HT1080 (cell line): ENCODE data around the gene APBB2. TPM values are rescaled to one million over a fixed set of nuclear protein-coding genes. Genes with fewer than 3 reads are reported as not detected.

Experiments
- DNase-seq: peaks from one replicate; pipeline ENCODE4 v3.0.0-alpha.2; 2015; ENCODE audit warnings: low read depth
- polyA plus RNA-seq, 2 experiments: library from polyadenylated mRNA; depleted of rRNA; stranded (reverse); fragments of >200 nt; gene quantifications; 2 replicates each; pipeline ENCODE4 v1.2.3, GENCODE V29; 2015
- total RNA-seq: library from RNA; depleted of rRNA; stranded (reverse); fragments of >200 nt; shearing (Covaris generic); gene quantifications from 2 replicates; pipeline ENCODE4 v1.2.3, GENCODE V29; 2014; rRNA removed

Gene APBB2
- 50.4 and 53.2 TPM in 2 replicates for total RNA-seq
- polyA plus RNA-seq (2015; cell fraction: cytosol; rRNA removed) = 52.2 and 70.7 TPM in 2 replicates
- 113 and 137 TPM in 2 replicates for polyA plus RNA-seq (2015; cell fraction: nucleus; rRNA removed)

DNA sequence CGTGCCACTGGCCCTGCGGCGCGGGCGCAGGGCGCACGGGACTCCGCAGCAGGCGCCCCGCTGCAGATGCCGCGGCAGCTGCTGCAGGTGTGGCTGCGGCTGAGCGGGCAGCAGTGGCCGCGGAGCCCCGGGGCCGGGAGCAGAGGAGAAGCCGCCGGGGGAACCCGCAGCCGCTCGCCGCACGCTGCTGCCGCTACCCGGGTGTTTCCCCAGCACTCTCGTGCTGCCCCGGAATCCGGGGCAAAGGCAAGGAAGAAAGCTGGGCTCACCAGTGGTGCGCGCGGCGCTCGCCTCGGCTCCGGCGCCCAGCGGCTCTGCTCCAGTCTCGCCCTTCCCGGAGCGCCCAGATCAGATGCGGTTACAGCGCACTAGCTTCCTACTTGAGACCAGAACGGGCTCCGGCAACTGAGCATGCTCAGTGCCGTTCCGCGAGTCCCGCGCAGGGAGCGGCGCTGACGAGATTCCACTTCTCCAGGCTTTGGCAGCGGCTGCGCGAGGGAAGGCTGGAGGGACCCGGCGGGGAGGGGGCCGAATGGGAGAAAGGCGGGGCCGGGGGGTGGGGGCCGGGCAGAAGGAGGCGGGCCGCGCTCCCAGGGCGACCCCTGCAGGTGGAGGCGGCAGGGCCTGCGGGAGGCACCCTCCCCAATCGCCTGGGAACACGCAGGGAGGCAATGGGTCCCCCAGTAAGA, at the start of gene APBB2:
Gene APBB2 (minus strand): TSS at position 407 of the 689 bp plus-strand sequence. CDS start 181,288 bp downstream, outside the sequence.
- DNase-seq = peak; percentile 94

DNA sequence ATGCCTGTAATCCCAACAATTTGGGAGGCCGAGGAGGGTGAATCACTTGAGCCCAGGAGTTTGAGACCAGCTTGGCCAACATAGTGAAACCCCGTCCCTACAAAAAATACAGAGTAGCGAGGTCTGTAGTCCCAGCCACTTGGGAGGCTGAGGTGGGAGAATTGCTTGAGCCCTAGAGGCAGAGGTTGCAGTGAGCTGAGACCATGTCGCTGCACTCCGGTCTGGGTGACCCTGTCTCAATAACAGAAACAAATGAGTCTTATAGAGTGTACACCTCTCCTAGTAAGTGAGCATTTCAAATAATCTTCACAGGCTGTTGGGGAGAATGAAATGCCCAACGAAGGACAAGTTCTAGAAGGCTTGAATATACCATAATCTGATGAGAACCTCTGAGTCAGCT, 47.9 kb upstream of the APBB2 start:
- DNase-seq = no peak

DNA sequence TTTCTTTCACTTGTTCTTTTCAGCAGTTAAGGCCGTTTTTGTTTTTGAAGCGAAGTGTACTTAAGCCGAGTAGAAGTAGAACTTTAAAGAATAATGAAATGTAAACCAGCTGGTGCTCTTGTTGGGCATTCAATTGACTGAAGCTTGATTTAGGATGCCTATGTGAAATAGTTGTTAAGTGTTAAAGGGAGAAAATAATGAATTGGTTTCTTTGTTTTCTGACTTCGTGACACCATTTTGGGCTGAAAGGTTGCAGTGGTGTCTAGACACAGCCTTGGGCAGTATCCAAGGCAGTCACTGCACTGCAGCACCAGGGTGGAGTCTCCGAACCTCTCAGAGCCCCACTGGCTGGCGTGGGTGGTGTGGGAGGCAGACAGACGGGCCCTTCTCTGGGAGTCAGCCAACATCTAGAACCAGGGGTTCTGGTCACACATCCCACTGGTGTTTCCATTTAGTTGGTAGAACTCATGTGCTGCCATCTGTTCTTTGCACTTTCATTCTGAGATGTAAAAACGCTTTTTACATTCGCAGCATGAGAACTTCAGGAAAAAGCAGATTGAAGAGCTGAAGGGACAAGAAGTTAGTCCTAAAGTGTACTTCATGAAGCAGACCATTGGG, 45.9 kb upstream of the APBB2 start:
- DNase-seq = no peak

- peak; percentile 60 for DNase-seq
These were observed 44.4 kb upstream of the APBB2 start for GRCh38 chr4:41258783-41259182.

DNA sequence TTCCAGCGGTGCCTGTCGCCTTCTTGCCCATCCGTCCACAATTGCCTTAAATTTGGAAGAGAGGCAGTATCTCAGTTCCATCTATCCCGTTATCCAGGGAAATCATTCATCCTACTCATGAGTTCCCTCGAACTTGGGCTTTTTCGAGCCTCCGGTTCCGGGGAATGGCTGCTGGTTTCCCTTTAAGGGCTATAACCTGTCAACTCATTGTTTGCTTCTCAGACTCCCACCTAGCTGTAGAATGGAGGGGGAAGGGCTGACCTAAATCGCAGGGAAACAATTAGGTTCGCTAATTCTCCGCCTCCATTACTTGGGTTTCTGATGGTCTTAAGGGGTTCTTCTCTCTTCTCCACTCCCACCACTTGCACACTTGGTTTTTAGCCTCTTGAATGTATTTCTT, 43.6 kb upstream of the APBB2 start:
- DNase-seq = no peak

GRCh38 chr4:41257257-41257901, 43.0 kb upstream of the APBB2 start:
- no peak for DNase-seq

DNA sequence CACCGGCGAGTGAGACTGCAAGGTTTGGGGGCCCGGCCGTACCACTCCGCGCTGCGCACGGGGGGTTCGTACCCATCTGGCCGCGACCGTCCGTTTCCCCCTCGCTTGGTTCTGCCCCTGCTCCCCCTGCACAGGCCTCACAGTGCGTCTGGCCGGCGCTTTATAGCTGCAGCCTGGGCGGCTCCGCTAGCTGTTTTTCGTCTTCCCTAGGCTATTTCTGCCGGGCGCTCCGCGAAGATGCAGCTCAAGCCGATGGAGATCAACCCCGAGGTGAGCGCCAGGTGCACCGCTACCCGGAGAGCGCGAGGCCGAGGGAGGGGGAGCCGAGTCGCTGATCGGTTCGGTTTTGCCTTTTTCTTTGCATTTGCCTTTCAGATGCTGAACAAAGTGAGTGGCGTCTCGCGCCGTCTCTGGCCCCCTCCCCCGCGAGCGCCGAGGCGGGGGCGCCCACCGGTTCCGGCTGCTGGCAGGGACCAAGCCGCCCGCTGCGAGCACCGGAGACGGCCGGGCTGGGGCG, 42.5 kb upstream of the APBB2 start, which contains the start of gene UCHL1:
Gene UCHL1 (plus strand): TSS at position 189 of the 517 bp plus-strand sequence. CDS start 49 bp downstream, at position 238.
- DNase-seq = no peak

DNA sequence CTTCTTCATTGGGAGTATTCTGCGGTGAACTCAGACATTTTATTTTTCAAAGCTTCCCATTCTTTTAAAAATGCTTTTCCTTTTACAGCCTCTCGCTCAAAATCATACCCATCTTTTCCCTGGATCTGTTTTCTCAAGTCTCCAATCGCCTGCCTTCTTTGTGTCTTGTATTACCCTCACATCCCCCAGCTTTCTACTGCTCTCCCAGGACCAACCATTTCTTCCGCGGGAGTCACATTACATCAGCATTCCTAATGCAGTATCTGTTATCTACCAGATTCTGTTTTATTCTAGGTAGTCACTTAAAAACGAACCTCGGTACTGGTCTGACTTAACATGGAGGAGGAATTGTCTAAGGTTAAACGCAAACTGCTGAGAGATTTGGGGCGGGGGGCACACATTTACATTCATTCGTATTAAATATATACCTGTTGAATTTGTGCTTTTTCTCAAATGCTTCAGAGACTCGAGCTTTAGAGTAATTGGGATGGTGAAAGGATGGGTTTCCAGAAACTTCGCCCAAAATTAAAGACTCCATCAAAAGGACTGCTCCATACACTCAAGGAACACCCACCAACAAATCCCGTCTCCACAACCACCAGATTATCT, 41.9 kb upstream of the APBB2 start:
- DNase-seq = no peak

- DNase-seq = no peak
These were observed 31.6 kb upstream of the APBB2 start for GRCh38 chr4:41245983-41246382.

DNA sequence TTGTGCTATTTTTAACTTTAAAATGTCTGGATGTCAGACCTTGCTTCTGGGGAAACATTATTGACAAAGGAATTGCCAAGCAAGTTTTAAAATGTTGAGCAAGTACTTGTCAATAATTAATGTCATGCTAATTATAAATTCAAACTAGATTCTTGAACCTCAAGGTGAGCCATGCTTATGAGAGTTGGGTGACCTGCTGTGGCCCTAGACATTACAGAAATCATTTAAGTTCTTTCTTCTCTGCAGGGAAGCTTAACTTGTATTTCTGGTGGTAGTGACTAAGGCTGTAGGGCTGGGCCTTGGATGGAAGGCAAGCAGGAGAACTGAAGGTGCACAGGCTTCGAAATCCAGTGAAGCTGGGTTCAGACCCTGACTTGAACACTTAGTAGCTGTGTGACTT, 27.6 kb upstream of the APBB2 start:
- no peak for DNase-seq

DNA sequence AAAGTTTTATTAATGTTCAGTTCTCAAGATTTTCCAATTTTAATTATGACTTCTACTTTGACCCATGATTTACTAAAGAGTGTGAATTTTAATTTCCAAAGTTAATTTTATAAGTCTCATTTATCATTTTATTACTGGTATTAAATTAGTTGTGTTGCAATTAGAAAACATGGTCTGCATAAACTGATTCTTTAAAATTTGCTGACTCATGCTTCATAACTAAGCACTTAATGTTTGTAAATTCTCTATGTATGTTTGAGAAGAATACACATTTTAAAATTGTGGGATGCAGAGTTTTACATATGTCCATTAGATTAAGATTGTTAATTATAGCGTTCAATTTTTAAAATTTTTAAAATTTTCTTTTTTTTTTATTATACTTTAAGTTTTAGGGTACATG, 22.2 kb upstream of the APBB2 start:
- DNase-seq = no peak

- DNase-seq = no peak
These were observed 21.7 kb upstream of the APBB2 start for GRCh38 chr4:41236032-41236431.

DNA sequence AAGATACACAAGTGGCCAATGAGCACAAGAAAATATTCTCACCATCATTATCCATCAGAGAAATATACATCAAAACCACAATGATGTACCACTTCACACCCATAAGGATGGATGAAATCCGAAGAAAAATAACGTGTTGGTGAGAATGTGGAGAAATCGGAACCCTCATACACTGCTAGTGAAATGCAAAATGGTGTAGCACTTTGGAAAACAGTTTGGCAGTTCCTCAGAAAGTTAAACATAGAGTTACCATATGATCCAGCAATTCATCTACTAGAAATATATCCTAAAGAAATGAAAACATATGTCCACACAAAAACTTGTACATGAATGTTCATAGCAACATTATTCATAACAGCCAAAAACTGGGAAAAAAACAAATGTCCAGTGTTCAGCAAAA, 18.5 kb upstream of the APBB2 start:
- no peak for DNase-seq

GRCh38 chr4:41232406-41232805, 18.1 kb upstream of the APBB2 start:
- DNase-seq = peak; percentile 16

GRCh38 chr4:41227902-41228301, 13.6 kb upstream of the APBB2 start:
- DNase-seq = no peak

- no peak for DNase-seq
These were observed 7.7 kb upstream of the APBB2 start for GRCh38 chr4:41221850-41222645.

- no peak for DNase-seq
These were observed 5.1 kb upstream of the APBB2 start for GRCh38 chr4:41219421-41219950.

DNA sequence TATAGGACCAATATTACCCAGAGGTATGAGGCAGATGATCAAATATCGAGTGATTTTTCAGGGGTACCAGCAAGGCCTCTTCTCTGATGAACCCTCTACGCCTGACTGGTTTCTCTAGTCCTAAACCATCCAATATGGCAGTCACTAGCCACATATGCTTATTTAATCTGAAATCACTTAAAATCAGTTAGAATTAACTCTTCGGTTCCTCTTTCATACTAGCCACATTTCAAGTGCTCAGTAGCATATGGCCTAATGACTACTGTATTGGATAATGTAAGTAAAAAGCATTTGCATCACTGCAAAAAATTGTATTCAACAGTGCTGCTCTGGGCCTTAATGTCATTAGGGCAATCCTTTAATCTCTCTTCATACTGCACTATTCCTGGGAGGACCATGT, 4.4 kb upstream of the APBB2 start:
- DNase-seq = no peak

DNA sequence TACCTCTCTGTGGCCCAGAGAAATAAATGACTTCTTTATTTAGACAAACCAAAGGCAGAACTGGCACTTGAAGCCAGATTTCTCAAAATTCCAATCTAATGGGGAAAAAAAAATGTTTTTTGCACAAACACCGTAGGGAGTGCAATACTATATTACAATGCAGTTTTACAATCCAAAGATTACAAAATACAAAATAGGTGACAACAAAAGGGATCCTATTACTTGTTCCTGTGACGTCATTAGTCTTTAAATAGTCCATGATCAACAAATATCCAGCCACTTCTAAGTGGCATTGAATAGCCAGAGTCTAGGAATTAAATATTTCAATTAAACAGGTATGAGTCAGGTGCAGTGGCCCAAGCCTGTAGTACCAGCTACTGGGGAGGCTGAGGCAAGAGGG, 3.0 kb upstream of the APBB2 start:
- DNase-seq = no peak

DNA sequence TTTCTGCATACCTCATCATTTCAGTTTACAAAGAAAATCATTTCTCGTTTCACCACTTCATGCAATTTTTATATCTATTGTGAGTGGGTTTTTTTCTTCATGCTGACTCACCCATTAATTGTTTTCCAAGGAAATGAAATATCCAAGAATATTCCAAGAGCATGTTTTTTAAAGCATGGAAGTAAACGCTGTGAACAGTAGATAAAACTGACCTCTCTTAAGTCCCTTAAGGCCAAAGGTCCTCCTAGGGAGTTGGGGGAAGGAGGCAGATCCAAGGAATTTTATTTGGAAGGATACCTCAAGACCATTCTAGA, 2.6 kb upstream of the APBB2 start:
- no peak for DNase-seq
